Left kidney (tissue), 8 donors: ENCODE measurements around the gene LYSMD4. TPM values are rescaled to one million over a fixed set of nuclear protein-coding genes. Genes with fewer than 3 reads are reported as not detected.
"Not testable (repeated sequence)": the region's sequence is repeated elsewhere in the genome, so short reads cannot be mapped to it uniquely, and the experiment has no call there.

Experiments used
- DNase-seq: peaks from one replicate; pipeline ENCODE4 v3.0.0-alpha.2; 2013
- long read RNA-seq, 8 donors: transcript quantifications; one replicate each; lab custom pipeline, GENCODE V29; 2026
- polyA plus RNA-seq: library from polyadenylated mRNA; unstranded; fragments of 120-200 nt; gene quantifications from one replicate; pipeline ENCODE4 v1.2.1, GENCODE V29; 2013; ENCODE audit not compliant: insufficient read length

The LYSMD4 gene
- polyA plus RNA-seq: 15.6 TPM
- long read RNA-seq, donor 1, transcript LYSMD4-203 (1 exons, 2,122 nt): major isoform, 111 of 112 reads
- long read RNA-seq, donor 1, partial matches to known transcripts: 0 of 112 reads
- long read RNA-seq, donor 1, other reads (novel, unspliced or antisense): 0 of 112 reads
- long read RNA-seq, donor 2, transcript LYSMD4-203 (1 exons, 2,122 nt): major isoform, 82 of 84 reads
- long read RNA-seq, donor 2, partial matches to known transcripts: 0 of 84 reads
- long read RNA-seq, donor 2, other reads (novel, unspliced or antisense): 0 of 84 reads
- long read RNA-seq, donor 3, transcript LYSMD4-203 (1 exons, 2,122 nt): major isoform, 58 of 58 reads
- long read RNA-seq, donor 3, partial matches to known transcripts: 0 of 58 reads
- long read RNA-seq, donor 3, other reads (novel, unspliced or antisense): 0 of 58 reads
- long read RNA-seq, donor 4, transcript LYSMD4-203 (1 exons, 2,122 nt): major isoform, 28 of 28 reads
- long read RNA-seq, donor 4, partial matches to known transcripts: 0 of 28 reads
- long read RNA-seq, donor 4, other reads (novel, unspliced or antisense): 0 of 28 reads
- long read RNA-seq, donor 5, transcript LYSMD4-203 (1 exons, 2,122 nt): major isoform, 57 of 58 reads
- long read RNA-seq, donor 5, partial matches to known transcripts: 0 of 58 reads
- long read RNA-seq, donor 5, other reads (novel, unspliced or antisense): 0 of 58 reads
- long read RNA-seq, donor 6, transcript LYSMD4-203 (1 exons, 2,122 nt): major isoform, 88 of 92 reads
- long read RNA-seq, donor 6, partial matches to known transcripts: 0 of 92 reads
- long read RNA-seq, donor 6, other reads (novel, unspliced or antisense): 0 of 92 reads
- long read RNA-seq, donor 7, transcript LYSMD4-203 (1 exons, 2,122 nt): major isoform, 116 of 116 reads
- long read RNA-seq, donor 7, partial matches to known transcripts: 0 of 116 reads
- long read RNA-seq, donor 7, other reads (novel, unspliced or antisense): 0 of 116 reads
- long read RNA-seq, donor 8, transcript LYSMD4-203 (1 exons, 2,122 nt): major isoform, 51 of 53 reads
- long read RNA-seq, donor 8, partial matches to known transcripts: 0 of 53 reads
- long read RNA-seq, donor 8, other reads (novel, unspliced or antisense): 0 of 53 reads

- peak; percentile 96 for DNase-seq
Measured at GRCh38 chr15:99733268-99734039, at the start of gene LYSMD4. Gene LYSMD4, minus strand, starts transcription at chr15:99733437. Its CDS starts 1,438 bp downstream, at chr15:99731999.

GRCh38 chr15:99782029-99782428 is 48.8 kb upstream of the LYSMD4 start:
- DNase-seq: not testable (repeated sequence)

- no peak for DNase-seq
Measured at GRCh38 chr15:99777144-99777543, 43.9 kb upstream of the LYSMD4 start.

- DNase-seq: no peak
Measured at GRCh38 chr15:99764522-99764921, 31.3 kb upstream of the LYSMD4 start.

GRCh38 chr15:99763827-99764226 is 30.6 kb upstream of the LYSMD4 start:
- no peak for DNase-seq

- no peak for DNase-seq
Measured at GRCh38 chr15:99762288-99762687, 29.1 kb upstream of the LYSMD4 start.

- DNase-seq: peak; percentile 71
Measured at GRCh38 chr15:99755692-99756409, 22.6 kb upstream of the LYSMD4 start.

GRCh38 chr15:99753066-99753465 is 19.8 kb upstream of the LYSMD4 start:
- no peak for DNase-seq

- DNase-seq: no peak
Measured at GRCh38 chr15:99752556-99752955, 19.3 kb upstream of the LYSMD4 start.

GRCh38 chr15:99750326-99750725 is 17.1 kb upstream of the LYSMD4 start:
- not testable (repeated sequence) for DNase-seq

GRCh38 chr15:99749386-99749785 is 16.1 kb upstream of the LYSMD4 start:
- no peak for DNase-seq

- DNase-seq: no peak
Measured at GRCh38 chr15:99745370-99746086, 12.3 kb upstream of the LYSMD4 start.

GRCh38 chr15:99744142-99744541 is 10.9 kb upstream of the LYSMD4 start:
- no peak for DNase-seq

GRCh38 chr15:99741835-99742234 is 8.6 kb upstream of the LYSMD4 start:
- DNase-seq: no peak

GRCh38 chr15:99738021-99738847 is 5.0 kb upstream of the LYSMD4 start:
- DNase-seq: no peak

- DNase-seq: no peak
Measured at GRCh38 chr15:99736702-99737101, 3.5 kb upstream of the LYSMD4 start.

GRCh38 chr15:99735868-99736267 is 2.6 kb upstream of the LYSMD4 start:
- DNase-seq: no peak

- DNase-seq: no peak
Measured at GRCh38 chr15:99734575-99734974, 1.3 kb upstream of the LYSMD4 start.

GRCh38 chr15:99734040-99734291 is 729 bp upstream of the LYSMD4 start:
- DNase-seq: not testable (repeated sequence)
